Dedifferentiated amniotic fluid mesenchymal stem cell (primary cell): ENCODE results near the gene FBXO42.

ENCODE experiments used
- DNase-seq: peaks from one replicate; pipeline ENCODE4 v3.0.0-alpha.2; 2016; ENCODE audit errors: extremely low spot score

Gene FBXO42

GRCh38 chr1:16351994-16352841 is at the start of gene FBXO42:
Gene FBXO42 (minus strand): TSS chr1:16352480. CDS start chr1:16315418, 37,062 bp downstream.
- peak; percentile 88 for DNase-seq

- DNase-seq, result no peak
These were observed 46.2 kb upstream of the FBXO42 start for GRCh38 chr1:16398371-16398953.

GRCh38 chr1:16397120-16397519 is 44.8 kb upstream of the FBXO42 start:
- no peak for DNase-seq

GRCh38 chr1:16396591-16396990 is 44.3 kb upstream of the FBXO42 start:
- DNase-seq, result peak; percentile 45

GRCh38 chr1:16394977-16395376 is 42.7 kb upstream of the FBXO42 start:
- DNase-seq, result no peak

GRCh38 chr1:16393570-16394521 is 41.6 kb upstream of the FBXO42 start:
- DNase-seq, result no peak

- no peak for DNase-seq
These were observed 40.7 kb upstream of the FBXO42 start for GRCh38 chr1:16392740-16393569.

- no peak for DNase-seq
These were observed 39.1 kb upstream of the FBXO42 start for GRCh38 chr1:16391411-16391810.

- DNase-seq, result no peak
These were observed 35.2 kb upstream of the FBXO42 start for GRCh38 chr1:16387201-16388188.

- peak; percentile 92 for DNase-seq
These were observed 34.3 kb upstream of the FBXO42 start for GRCh38 chr1:16386454-16387113.

- no peak for DNase-seq
These were observed 33.6 kb upstream of the FBXO42 start for GRCh38 chr1:16385659-16386453.

GRCh38 chr1:16383888-16384287 is 31.6 kb upstream of the FBXO42 start:
- no peak for DNase-seq

GRCh38 chr1:16380868-16381267 is 28.6 kb upstream of the FBXO42 start:
- DNase-seq, result no peak

- no peak for DNase-seq
These were observed 26.2 kb upstream of the FBXO42 start for GRCh38 chr1:16378443-16378842.

- DNase-seq, result no peak
These were observed 24.7 kb upstream of the FBXO42 start for GRCh38 chr1:16376971-16377370.

GRCh38 chr1:16375521-16376340 is 23.5 kb upstream of the FBXO42 start:
- DNase-seq, result peak; percentile 41

GRCh38 chr1:16374266-16374665 is 22.0 kb upstream of the FBXO42 start:
- no peak for DNase-seq
